Ovary (tissue), 3 donors: ENCODE measurements around the gene PSMD13.

Experiments
- EP300 ChIP-seq: sonication (generic); formaldehyde crosslinking; IDR thresholded peaks from one replicate; pipeline ENCODE4 v1.6.1; 2017; ENCODE audit warnings: antibody characterized with exemption
- POLR2A ChIP-seq: fragments of 450-650 bp; IDR thresholded peaks from one replicate; pipeline ENCODE4 v1.6.1; 2017; ENCODE audit warnings: antibody characterized with exemption, mild to moderate bottlenecking, moderate library complexity
- TF ChIP-seq, protein P1 (sequence below), 3 donors: fragments of 450-650 bp in 2 of 3; fragments of 200-600 bp in 1 of 3; IDR thresholded peaks; one replicate each; pipeline versions ENCODE4 v1.5.1 to v1.8.0; 2016 to 2022; ENCODE audit warnings: antibody characterized with exemption in 3 of 3, mild to moderate bottlenecking in 1 of 3
- donor health status: DM: no; HTN: no; CAD: no.

DNA sequence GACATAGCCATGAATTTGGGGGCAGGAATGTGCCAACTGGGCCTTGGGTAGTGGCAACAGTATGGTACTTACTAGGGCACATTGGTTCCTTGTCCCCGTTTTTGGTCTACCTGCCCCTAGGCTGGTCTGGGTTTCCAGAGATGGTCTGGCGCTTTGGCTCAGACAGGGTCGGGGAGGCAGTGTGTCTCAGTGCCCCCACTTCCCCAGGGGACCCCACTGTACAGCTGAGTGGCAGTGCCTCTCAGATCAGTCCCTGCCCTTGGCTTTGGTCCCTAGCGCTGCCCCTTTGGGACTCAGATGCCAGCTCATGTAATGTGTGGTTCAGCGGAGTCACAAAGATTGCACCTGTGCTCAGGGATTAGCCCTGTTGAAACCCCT is 26.0 kb upstream of the PSMD13 start:
- TF ChIP-seq, protein P1, sequence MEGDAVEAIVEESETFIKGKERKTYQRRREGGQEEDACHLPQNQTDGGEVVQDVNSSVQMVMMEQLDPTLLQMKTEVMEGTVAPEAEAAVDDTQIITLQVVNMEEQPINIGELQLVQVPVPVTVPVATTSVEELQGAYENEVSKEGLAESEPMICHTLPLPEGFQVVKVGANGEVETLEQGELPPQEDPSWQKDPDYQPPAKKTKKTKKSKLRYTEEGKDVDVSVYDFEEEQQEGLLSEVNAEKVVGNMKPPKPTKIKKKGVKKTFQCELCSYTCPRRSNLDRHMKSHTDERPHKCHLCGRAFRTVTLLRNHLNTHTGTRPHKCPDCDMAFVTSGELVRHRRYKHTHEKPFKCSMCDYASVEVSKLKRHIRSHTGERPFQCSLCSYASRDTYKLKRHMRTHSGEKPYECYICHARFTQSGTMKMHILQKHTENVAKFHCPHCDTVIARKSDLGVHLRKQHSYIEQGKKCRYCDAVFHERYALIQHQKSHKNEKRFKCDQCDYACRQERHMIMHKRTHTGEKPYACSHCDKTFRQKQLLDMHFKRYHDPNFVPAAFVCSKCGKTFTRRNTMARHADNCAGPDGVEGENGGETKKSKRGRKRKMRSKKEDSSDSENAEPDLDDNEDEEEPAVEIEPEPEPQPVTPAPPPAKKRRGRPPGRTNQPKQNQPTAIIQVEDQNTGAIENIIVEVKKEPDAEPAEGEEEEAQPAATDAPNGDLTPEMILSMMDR (IDR thresholded peaks at IDR 0.05), result no peak
- no peak for TF ChIP-seq POLR2A
- TF ChIP-seq EP300, result no peak
